ENCODE results near the gene PAFAH1B2. TPM values are rescaled to one million over a fixed set of nuclear protein-coding genes. Genes with fewer than 3 reads are reported as not detected.
A peak's percentile ranks its signal among the peaks of the same experiment; 100 is the strongest.

PAFAH1B2 gene
- total and polyA plus RNA-seq, 10 donors: 14.3 to 80.4 (median 63.7) TPM

DNA sequence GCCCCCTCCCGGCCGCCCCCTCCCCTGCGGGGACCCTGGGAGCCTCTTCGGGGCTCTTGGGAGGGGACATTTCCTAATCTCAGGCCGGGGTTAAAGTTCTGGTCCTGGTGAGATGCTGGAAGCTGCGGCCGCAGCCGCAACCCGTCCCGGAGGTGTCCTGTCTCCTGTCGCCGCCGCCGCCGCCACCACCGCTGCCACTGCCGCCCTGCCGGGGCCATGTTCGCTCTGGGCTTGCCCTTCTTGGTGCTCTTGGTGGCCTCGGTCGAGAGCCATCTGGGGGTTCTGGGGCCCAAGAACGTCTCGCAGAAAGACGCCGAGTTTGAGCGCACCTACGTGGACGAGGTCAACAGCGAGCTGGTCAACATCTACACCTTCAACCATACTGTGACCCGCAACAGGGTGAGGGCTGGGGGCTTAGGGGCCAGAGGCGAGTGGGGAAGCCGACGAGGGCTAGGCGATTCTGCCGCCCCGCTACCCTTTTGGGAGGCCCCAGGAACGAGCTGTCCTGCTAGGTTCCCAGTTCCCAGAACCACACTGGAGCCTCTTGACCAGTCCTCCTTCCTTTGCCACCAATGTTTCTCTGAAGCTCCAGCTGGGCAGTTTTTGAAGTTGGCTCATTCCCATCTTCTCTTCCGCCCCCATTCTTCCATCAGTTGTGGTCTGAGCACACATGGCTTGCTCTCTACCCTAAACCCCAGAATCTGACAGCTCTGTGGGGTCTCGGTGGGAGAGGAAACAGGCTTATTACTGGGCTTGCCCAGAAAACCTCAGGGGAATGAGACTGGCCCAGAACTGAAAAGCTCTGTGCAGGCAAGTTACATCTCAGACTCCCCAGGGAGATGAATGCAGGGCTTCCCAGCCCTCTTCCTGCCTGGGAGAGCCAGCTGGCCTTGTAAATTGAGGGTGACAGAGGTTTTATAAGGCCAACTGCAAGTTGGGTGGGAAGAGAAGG is 35.2 kb downstream of the PAFAH1B2 start:
- Histone ChIP-seq H3K27ac (peak overlapping the region; percentile 86 to 97 (median 94)), H3K4me3 (peak overlapping the region; percentile 81 to 93 (median 86)), H3K9me3 (no peaks in the 10 kb centered on the region), H3K36me3 (peaks cover 0 to 29% (median 21%) of the 10 kb centered on the region in 6 donors), H3K27me3 (replicated peaks in 1 of 7) (no peaks in the 10 kb centered on the region), H3K4me1 (peaks cover 19 to 43% (median 35%) of the 10 kb centered on the region in 6 donors)
- DNase-seq: peak; percentile 92
- WGBS, 5 donors: 1 to 7% (median 2%) methylated on average over 13 to 39 of the region's 39 CpGs
- intact Hi-C loops (cut with DNase I; ENCODE audit: low total_unique reads): no loop called here
- TF ChIP-seq, protein P1, sequence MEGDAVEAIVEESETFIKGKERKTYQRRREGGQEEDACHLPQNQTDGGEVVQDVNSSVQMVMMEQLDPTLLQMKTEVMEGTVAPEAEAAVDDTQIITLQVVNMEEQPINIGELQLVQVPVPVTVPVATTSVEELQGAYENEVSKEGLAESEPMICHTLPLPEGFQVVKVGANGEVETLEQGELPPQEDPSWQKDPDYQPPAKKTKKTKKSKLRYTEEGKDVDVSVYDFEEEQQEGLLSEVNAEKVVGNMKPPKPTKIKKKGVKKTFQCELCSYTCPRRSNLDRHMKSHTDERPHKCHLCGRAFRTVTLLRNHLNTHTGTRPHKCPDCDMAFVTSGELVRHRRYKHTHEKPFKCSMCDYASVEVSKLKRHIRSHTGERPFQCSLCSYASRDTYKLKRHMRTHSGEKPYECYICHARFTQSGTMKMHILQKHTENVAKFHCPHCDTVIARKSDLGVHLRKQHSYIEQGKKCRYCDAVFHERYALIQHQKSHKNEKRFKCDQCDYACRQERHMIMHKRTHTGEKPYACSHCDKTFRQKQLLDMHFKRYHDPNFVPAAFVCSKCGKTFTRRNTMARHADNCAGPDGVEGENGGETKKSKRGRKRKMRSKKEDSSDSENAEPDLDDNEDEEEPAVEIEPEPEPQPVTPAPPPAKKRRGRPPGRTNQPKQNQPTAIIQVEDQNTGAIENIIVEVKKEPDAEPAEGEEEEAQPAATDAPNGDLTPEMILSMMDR (IDR thresholded peaks at IDR 0.05 in 8 of 11, conservative IDR thresholded peaks at IDR 0.05 in 3 of 11): no peak
- TF ChIP-seq POLR2A (IDR thresholded peaks at IDR 0.05): no peak
- TF ChIP-seq POLR2AphosphoS5 (IDR thresholded peaks at IDR 0.05): peak in 1 of 3 donors; percentile 14

DNA sequence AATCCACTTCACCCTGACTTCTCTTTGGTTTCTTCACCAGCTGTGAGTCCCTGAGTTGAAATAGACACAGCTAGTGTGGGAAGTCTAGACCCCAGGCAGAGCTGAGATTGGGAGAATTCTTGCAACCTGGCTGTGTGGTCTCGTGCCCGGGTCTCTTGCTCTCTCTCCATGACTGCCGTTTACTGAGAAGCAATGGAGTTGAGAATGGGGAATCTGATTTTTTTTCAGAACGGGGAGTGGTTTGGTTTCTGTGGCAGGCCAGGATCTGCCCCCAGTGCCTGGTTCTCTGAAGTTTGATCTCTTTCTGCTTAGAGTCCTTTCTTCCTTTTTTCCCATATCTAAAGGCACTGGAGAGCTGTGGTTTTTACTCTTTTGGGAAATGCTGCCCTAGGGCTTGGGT is 35.9 kb downstream of the PAFAH1B2 start:
- 18 to 31% (median 20%) methylated on average over 4 of the region's 4 CpGs for WGBS, 5 donors
- H3K36me3 ChIP-seq: peaks cover 0 to 35% (median 23%) of the 10 kb centered on the region in 6 donors
- no peak for DNase-seq
- intact Hi-C loops (cut with DNase I; ENCODE audit: low total_unique reads): no loop called here
- no peaks in the 10 kb centered on the region for H3K27me3 ChIP-seq (replicated peaks in 1 of 7)
- peak overlapping the region in 7 of 8 donors; percentile 86 to 97 (median 95) for H3K27ac ChIP-seq
- H3K9me3 ChIP-seq: no peaks in the 10 kb centered on the region
- peaks cover 19 to 50% (median 35%) of the 10 kb centered on the region in 6 donors for H3K4me1 ChIP-seq
- no peak for TF ChIP-seq POLR2A (IDR thresholded peaks at IDR 0.05)
- TF ChIP-seq POLR2AphosphoS5 (IDR thresholded peaks at IDR 0.05): no peak
- TF ChIP-seq, protein P1 (IDR thresholded peaks at IDR 0.05 in 8 of 11, conservative IDR thresholded peaks at IDR 0.05 in 3 of 11): no peak
- H3K4me3 ChIP-seq: peak overlapping the region; percentile 81 to 93 (median 86)

DNA sequence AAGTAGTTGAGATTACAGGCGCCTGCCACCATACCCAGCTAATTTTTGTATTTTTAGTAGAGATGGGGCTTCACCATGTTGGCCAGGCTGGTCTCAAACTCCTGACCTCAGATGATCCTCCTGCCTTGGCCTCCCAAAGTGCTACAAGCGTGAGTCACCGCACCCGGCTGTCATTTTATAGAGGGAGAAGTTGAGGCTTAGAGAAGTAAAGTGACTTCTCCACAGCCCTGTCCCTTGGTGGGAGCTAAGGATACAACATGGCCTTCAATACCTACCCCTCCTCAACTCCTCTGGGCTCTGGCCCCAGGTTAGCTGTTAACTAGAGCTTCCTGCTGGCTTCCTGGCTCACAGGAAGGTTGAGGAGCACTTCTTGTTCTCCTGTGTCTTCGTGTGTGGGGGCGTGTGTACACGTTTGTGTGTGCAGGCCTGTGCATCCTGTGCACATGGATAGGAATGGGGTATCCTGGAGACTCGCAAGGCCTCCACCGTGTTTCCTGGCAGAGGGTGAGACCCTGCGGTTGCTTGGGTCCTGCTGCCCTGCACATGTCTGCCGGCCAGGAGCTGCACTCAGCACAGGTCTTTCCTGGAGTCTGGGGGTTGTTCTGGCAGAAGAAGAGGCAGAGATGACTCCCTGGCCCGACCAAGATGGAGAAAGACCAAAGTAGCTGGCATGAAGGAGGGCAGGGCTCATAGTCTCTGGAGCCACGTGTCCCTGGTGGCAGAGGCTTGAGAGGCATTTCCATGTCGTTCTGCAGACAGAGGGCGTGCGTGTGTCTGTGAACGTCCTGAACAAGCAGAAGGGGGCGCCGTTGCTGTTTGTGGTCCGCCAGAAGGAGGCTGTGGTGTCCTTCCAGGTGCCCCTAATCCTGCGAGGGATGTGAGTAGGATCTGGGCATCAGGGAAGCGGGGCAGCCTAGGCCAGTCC is 36.8 kb downstream of the PAFAH1B2 start:
- WGBS, 5 donors: 46 to 51% (median 47%) methylated on average over 15 to 22 of the region's 22 CpGs
- intact Hi-C loops (cut with DNase I; ENCODE audit: low total_unique reads): no loop called here
- Histone ChIP-seq H3K4me3 (peak overlapping the region in 2 of 8 donors; percentile 4 to 34), H3K9me3 (no peaks in the 10 kb centered on the region), H3K27me3 (replicated peaks in 1 of 7) (no peaks in the 10 kb centered on the region), H3K4me1 (peaks cover 19 to 59% (median 40%) of the 10 kb centered on the region in 6 donors), H3K36me3 (peaks cover 0 to 43% (median 23%) of the 10 kb centered on the region in 6 donors), H3K27ac (peak overlapping the region in 3 of 8 donors; percentile 50 to 97 (median 97))
- peak; percentile 91 for DNase-seq
- TF ChIP-seq, protein P1 (IDR thresholded peaks at IDR 0.05 in 8 of 11, conservative IDR thresholded peaks at IDR 0.05 in 3 of 11): peak; percentile 41 to 83 (median 73)
- peak; percentile 38 to 58 (median 58) for TF ChIP-seq POLR2AphosphoS5 (IDR thresholded peaks at IDR 0.05)
- TF ChIP-seq POLR2A (IDR thresholded peaks at IDR 0.05): no peak
